GM19239 (cell line): Measurements from ENCODE around the gene SH3BP2.

Experiments used
- DNase-seq: peaks from one replicate; pipeline ENCODE4 v3.0.0; 2011; ENCODE audit warnings: low spot score; ENCODE audit not compliant: insufficient read length
- FAIRE-seq: peaks from 2 replicates; lab custom pipeline; 2011; peaks lifted over from hg19 to GRCh38; lab: Jason Lieb, UNC

Gene SH3BP2, protein sequence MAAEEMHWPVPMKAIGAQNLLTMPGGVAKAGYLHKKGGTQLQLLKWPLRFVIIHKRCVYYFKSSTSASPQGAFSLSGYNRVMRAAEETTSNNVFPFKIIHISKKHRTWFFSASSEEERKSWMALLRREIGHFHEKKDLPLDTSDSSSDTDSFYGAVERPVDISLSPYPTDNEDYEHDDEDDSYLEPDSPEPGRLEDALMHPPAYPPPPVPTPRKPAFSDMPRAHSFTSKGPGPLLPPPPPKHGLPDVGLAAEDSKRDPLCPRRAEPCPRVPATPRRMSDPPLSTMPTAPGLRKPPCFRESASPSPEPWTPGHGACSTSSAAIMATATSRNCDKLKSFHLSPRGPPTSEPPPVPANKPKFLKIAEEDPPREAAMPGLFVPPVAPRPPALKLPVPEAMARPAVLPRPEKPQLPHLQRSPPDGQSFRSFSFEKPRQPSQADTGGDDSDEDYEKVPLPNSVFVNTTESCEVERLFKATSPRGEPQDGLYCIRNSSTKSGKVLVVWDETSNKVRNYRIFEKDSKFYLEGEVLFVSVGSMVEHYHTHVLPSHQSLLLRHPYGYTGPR

DNA sequence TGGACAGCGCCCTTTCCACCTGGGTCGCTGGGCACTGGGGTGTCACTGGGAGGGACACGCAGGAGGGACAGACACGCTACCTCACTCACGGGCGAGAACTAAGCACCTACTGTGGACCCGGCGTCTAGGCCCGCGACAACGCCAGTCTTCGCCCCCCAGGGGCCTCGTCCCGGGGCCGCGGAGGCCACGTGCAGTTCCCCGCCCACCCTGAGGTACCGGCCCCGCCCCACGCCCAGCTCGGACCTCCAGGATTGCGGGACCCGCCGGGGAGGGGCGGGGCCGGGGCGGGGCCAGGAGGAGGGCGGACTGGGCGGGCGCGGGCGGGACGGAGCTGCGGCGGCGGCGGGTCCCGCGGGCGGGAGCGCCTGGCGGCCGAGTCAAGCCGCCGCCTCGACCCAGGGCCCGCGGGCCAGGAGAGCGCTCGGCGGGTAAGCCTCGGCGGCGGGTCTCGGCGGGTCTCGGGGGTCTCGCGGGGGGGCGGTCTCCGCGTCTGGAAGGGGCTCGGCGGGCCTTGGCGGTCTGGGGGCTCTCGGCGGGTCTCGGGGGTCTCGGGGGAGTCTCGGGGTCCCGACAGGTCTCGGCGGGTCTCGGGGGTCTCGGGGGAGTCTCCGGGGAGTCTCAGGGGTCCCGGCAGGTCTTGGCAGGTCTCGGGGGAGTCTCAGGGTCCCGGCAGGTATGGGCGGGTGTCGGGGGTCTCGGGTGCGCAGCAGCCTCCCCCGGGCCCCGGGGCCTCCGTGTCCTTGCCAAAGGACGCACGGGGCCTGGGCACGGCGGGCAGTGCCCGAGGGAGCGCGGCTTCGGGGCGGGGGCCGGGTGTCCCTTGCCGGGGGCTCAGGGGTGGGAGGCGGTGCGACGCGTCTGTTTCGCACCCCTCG lies at the start of gene SH3BP2:
TSS of gene SH3BP2 (plus strand) at position 375 of the 875 bp plus-strand sequence. CDS start 27,533 bp downstream, outside the sequence.
- FAIRE-seq (no peak), DNase-seq (no peak)

DNA sequence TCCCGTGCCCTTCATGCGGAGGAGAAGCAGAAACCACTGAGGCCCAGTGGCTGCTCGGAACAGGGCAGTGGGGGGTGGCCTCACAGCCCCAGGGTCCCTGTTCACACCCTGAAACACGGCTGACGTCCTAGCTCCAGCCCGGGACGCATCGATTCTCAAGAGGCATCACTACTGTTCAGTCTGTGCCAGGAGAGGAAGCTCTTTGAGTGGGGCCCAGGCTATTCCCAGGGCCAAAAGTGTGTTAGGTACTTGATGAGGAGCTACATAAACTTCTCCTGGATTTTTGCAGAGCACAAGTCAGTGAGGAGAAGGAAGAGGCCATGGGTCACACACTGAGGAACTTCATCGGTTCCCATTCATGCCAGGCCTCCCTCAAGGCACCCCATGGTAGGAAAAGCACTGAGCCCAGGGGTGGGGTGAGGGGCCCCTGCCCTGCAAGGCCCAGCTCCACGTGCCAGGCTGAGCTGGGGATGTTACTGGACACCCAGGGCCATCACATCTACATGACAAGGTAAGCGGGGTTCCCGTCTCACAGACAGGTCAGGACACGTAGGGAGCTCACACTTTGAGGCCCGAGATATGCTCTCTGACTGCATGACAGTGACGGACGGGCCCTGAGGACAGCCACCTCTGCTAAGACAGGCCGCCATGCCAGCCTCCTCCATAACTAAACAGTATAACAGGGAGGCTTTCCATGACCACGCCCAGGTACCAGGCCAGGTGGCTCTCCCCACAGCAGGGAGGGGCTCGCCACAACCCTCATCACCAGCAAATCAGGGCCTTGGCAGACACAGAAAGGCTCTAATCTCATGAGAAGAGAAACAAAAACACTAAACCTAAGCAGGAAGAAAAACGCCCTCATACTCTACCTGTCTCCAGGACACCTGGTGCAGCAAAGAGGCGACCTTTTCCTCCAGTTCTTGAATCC lies 49.1 kb upstream of the SH3BP2 start:
- DNase-seq (no peak), FAIRE-seq (no peak)

DNA sequence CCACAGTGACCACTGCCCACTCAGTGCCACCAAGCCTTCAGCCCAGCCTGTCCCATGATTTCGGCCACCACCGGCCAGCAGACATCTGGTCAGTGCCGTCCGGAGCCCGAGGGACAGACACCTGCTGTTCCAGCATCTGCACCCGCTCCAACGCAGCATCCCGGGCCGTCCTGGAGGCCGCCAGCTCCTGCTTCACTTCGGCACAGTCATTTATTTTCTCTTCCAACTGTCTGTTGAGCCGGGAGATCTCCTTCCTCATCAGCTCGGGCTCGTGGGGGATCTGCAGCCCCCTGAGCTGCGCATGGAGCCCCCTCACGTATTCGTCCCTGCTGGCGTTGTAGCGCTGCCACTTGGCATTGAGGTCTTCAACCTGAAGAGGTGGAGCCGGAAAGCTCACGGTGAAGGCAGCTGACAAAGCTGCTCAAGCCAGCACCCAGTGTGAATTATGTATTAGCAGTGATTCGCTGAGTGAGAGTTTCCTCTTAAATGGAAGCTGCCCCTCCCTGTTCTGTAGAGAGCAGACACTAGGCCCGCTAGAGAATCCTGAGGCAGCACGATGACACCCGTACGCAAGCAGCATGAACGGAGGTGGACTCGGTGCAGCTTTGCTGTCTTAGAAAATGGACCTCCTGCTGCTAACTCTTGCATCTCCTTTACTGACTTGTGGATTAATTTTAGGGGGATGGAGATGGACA lies 48.2 kb upstream of the SH3BP2 start:
- FAIRE-seq (no peak), DNase-seq (no peak)

DNA sequence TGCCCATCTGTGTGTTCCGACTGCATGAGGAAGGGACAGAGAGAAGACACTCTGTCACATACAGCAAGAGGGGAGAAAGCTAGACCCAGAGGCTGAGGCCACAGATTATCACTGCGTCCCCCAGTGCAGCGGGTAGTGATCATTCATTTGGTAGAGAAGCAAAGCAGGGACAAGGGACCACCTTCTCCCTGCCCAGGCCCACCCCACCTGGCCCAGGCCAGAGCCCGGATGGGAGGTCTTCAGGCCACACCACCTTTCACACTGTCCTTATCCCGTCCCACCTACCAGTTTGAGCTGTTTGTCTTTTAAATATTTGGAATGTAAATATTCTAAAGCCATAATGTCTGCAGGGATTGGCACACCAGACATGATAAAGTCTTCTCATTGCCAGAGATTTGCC lies 47.4 kb upstream of the SH3BP2 start:
- peak; percentile 44 for FAIRE-seq
- DNase-seq: no peak

DNA sequence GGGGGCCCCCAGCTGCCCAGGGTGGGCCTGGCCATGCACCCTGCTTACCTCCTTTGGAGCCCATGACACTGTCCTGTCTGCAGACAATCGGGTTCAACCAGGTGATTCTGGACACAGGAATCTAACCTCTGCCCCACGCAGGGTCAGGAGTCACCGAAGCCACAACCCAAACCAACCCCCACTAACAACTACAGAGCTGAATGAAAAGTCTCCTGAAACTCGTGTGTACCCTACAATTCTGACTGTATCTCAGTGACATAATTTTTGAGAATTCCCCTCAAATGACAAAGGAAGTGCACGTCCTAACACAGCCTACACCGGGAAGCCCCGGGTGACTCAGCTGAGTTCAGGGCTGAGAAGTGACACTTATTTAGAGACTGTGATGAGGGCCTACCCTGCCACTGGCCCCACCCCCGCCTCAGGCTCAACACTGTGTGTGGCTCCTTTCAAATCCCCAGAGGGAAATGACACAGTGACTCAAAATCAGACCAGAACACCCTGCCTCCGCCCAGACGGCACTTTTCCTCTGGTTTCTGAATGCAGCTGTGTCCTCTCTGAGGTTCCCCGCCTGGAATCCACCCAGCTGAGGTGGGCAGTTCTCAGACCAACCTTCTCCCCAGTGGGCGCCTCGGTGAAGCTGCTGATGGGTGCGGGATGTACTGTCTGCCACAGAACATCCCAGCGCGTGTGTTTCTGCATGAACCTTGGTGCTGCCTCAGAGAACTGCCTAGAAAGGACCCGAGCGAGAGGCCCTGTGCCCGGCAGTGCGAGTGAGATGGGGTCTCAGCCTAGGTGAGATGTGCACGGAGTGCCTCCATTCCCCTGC lies 46.7 kb upstream of the SH3BP2 start:
- DNase-seq: peak; percentile 84
- peak; percentile 100 for FAIRE-seq

DNA sequence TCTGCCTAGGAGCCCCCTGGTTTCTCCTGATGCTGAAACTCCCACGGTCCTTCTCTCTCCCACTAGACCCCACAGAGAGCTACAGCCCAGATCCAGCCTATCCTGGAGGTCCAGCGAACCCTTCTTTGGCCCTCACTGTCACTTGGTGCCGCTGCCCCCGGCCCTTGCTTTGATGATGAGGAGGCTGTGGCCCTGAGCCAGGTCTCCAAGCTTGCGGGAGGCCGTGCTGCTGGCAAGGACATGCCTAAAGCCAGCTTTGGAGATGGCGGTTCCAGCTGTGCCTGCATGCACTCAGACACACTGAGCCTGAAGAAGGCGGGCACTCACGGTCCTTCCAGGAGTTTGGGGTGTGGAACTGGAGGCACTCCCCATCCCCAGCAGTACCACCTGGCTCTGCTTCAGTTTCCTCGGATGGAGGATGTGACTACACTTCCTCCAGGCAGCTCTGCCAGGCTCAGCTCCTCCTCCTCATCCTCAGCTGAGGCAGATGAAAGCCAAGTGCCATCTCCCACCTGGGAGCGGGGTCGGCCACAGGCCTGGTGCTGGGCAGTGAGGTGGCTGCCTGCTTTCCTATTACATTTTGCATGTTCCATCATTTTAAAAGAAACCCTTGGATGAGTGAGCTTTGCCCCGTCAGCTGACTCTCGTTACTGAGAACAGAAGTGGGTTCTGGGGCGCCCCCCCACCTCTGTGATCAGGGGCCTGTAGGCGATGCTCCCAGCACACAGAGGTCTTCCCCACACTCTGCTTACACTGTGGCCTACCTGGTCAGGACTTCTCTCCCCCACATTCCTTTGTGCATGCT lies 45.8 kb upstream of the SH3BP2 start:
- no peak for DNase-seq
- FAIRE-seq: peak; percentile 51

DNA sequence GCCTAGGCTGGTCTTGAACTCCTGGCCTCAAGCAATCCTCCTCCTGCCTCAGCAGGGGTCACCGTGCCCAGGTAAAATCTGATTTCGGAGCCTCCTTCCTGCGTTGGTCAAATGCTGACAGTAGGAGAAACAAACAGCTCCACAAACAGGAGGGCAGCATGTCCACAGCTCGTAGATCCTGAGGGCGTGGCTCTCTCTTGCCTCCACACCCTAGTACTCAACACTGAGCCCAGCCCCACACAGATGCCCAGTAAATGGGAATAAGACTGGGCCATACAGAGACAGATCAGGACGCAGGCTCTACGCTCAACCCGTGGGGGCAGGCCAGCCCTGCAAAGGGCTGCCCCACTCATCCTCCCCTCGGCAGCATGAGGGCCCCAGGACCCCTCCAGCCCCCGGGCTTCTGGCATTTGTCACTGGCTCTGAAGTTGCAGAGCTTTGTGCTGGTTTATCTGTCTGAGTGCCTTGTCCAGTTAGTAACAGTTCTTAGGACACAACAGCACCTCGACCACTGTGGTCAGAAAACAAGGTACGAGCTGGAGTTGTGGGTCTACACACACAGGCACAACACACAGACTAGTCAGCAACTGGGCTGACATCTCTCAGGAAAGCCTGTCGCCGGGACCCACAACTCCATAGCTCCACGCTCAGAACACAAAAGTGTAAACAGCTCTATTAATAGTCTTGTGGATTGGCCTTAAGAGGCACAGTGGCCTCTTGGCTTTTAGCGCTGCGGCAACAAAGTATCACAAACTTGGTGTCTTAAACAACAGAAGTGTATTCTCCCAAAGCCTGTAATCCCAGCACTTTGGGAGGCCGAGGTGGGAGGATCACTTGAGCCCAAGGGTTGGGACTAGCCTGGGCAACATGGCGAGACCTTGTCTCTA lies 41.9 kb upstream of the SH3BP2 start:
- DNase-seq: no peak
- no peak for FAIRE-seq

DNA sequence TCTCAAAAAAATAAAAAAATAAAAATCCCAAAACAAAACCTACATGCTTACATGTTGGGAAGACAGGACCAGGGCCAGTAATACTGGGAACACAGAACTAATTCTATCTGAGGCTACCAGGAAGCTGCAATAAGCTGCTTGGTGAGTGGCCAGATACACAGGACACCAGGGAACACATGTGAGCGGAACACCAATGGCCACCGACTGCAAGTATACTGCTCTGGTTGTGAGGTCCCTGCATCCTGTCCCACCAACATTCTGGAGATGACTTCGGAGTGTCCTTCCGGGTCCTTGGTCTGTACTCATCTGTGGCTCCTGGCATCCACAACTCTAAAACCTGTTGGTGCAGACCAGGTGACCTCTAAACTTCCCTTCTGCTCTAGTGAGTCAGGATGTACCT lies 39.4 kb upstream of the SH3BP2 start:
- no peak for DNase-seq
- FAIRE-seq: no peak

DNA sequence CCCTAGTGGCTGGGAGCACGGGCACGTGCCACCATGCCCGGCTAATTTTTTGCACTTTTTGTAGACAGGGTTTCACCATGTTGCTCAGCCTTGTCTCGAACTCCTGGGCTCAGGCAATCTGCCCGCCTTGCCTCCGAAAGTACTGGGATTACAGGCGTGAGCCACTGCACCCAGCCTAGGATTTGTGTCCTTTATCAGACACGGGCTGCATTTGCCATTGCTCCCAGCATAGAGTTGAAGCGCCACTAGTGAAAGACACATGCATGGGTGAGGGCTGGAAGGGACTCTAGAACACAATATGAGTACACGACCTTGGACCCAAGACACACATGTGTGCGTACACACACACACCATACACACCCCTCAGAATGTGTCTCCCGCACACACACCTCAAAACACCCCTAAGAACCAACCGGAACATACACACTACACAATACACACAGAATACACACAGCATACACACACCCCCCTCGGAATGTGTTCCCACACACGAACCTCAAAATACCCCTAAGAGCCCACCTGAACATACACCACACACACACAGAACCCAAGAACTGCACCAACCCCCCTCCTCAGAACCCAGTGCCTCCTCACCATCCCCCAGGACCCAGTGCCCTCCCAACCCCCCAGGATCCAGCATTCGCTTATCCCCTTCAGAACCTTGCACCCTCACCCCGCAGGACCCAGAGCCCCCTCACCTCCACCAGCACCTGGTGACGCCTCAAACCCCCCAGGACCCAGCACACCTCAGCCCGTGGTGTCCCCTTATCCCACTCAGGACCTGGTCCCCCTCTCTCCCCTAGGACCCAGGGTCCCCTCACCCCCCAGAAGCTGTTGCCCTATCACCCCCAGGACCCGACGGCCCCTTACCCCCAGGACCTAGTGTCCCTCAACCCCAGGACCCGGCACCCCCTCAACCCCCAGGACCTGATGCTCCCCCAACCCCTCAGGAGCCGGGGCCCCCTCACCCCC lies 37.8 kb upstream of the SH3BP2 start:
- no peak for FAIRE-seq

DNA sequence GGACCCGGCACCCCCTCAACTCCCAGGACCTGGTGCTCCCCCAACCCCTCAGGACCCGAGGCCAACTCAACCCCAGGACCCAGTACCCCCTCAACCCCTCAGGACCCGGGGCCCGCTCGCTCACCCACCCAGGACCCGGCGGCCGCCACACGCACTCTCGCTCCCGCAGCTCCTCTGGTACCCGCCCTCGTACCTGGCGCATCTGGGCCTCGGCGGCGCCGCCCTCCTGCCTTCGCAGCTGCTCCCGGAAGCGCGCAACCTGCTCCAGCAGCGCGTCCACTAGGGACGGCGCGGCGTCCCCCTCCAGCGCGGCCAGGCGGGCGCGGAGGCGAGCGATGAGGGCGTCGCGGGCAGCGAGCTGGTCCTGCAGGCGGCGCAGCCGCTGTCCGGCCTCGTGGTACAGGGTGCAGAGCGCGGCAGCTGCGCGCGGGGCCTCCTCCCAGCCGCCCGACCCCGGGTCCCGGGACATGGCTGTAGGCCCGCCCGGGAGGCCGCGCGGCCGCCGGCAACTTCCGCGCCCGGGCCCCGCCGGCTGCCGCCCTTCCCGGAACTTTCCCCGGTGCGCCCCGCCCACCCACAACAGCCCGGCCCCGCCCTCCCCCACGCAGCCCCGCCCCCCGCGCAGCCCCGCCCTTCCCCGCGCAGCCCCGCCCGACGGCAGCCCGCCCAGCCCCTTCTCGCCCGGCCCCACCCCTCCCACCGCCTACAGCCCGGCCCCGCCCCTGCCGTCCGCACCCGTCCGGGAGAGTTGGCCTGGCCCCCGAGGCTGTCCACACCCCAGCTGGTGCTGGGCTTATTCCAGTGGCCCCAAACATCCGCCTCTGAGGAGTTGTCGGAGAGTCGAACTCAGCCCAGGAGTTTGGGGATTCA lies 36.8 kb upstream of the SH3BP2 start, which contains the start of gene TNIP2:
TSS of gene TNIP2 (minus strand) at position 516 of the 870 bp plus-strand sequence. CDS start at position 469, 47 bp downstream.
- peak; percentile 96 for DNase-seq

More for the DNA sequence above, 37.8 kb upstream of the SH3BP2 start:
- DNase-seq: no peak

DNA sequence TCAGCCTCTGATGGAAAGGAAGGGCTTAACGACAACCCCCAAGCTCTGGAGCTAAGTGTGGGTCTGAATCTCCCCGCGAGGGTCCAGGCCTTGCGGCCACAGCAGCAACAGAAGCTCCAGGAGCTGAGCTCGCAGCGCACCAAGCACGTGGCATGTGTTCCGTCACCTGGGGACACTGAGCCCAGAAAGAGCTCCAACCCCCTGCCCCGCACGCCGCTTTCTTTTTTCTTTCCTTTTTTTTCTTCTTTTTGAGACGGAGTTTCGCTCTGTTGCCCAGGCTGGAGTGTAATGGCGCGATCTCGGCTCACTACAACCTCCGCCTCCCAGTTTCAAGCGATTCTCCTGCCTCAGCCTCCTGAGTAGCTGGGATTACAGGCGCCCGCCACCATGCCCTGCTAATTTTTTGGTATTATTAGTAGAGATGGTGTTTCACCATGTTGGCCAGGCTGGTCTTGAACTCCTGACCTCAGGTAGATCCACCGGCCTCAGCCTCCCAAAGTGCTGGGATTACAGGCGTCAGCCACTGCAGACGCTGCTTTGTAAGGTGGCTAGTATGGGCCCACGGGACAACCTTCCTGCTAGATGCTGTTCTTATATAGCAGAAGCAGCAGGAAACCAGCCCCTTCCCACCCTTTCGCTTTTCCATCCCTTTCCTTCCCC lies 36.1 kb upstream of the SH3BP2 start:
- FAIRE-seq: no peak

More for the DNA sequence above, 36.8 kb upstream of the SH3BP2 start, which contains the start of gene TNIP2:
- FAIRE-seq: peak; percentile 23

DNA sequence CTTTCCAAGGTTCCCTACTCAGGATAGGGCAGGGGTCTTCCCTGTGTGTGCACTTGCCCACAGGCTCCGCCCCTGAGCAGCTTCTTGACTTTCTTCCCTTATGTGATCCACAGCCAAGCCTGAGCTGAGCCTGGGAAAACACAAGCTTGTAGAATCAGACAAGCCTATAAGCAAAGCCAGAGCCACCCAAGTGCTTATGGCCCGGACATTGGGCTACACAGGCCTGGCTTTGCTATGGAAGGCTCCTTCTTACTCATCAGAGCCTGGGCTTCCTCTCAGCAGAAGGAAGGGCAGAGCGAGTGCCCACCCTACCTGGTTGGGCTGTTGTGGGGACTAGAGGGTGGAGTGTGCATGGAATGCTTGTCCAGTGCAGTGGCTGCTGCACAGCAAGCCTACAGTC lies 35.5 kb upstream of the SH3BP2 start:
- no peak for DNase-seq
- FAIRE-seq: no peak

More for the DNA sequence above, 36.1 kb upstream of the SH3BP2 start:
- no peak for DNase-seq

DNA sequence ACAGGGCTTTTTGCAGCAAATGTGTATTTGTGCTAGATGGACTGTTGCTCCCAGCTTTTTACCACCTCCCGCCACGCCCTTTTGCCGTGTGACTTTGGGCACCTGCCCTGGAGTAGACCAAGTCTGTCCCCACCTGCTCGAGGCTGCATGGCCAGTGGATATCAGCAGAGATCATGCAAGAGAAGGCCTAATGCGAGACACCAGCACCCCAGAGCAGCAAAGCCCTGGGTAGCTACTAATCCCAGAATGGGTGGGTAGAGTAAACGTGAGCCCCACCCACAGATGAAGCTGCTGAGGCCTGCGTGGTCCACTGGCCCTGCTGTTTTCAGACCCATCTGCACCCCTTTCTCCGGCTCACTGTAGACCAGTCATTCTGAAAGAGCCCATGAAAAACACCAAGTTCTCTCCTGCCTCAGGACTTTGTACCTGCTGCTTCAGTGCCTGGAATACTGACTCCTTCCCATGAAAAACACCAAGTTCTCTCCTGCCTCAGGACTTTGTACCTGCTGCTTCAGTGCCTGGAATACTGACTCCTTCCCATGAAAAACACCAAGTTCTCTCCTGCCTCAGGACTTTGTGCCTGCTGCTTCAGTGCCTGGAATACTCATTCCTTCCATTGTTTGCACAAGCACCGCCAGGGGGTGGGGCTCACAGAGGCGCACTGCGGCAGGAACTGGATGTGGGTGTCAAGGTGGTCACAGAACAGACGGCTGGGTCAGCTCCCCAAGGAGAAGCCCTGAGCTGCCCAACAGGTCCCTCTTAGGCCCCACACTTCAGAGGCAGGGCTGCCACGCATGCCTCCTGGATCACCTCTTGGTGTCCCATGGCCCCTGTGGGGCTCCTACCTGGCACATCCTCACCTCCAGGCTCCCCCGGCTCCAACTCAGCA lies 31.6 kb upstream of the SH3BP2 start:
- DNase-seq: no peak
- FAIRE-seq: peak; percentile 61
